ENCODE results near the gene DHRS7B.

DHRS7B gene

DNA sequence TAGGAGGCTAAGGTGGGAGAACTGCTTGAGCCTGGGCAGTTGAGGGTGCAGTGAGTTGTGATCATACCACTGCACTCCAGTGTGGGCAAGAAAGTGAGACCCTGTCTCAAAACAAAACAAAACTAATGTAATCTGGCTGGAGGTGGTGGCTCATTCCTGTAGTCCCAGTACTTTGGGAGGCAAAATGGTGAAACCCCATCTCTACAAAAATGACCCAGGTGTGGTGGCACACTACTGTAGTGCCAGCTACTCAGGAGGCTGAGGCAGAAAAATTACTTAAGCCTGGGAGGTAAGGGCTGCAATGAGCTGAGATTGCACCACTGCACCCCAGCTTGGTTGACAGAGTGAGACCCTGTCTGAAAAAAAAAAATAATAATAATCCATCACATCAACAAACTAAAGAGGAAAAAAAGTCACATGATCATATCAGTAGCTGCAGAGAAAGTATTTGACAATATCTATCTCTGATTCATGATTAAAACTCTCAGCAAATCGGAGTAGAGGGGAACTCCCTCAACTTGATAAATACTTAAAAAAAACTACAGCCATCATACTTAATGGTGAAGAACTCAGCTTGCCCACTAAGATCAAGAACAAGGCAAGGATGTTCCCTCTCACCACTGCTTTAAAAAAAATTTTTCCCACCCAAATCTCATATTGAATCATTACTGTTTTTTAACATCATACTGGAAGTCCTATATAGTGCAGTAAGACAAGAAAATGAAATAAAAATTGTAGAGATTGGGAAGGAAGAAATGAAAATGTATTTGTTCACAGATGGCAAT lies 31.0 kb downstream of the DHRS7B start:
- no peak for DNase-seq (ENCODE audit: low spot score)

DNA sequence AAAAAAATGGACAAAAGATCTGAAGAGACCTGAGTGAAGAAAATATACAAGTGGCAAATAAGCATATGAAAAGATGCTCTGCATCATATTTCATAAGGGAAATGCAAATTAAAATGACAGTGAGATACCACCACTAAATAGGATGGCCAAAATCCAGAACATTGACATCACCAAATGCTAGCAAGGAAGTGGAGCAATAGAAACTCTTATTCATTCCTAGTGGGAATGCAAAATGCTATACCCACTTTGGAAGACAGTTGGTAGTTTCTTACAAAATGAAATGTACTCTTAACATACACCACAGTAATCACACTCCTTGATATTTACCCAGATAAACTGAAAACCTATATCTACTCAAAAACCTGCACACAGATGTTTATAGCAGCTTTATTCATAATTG lies 33.6 kb downstream of the DHRS7B start:
- no peak for DNase-seq (ENCODE audit: low spot score)

- no peak for DNase-seq (ENCODE audit: low spot score)
These were observed 35.0 kb downstream of the DHRS7B start for GRCh38 chr17:21161498-21162393.

DNA sequence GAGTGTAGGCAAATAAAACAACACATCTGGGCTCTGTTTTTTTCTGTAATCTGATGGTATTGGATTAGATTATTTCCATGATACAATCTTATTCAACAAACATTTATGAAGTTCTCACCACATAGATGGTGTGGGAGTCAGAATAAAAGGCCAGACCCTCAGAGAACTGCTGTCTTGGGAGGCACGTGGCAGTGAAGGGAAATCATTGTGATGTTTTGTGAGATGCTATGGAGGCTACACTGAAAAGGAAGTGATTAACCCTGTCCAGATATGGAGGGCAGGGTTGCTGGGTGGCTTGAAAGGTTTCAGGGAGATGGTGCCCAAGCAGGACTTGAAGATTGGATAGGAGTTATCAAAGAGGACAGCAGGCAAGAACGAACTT lies 35.6 kb downstream of the DHRS7B start:
- no peak for DNase-seq (ENCODE audit: low spot score)

GRCh38 chr17:21163101-21163500 lies 36.3 kb downstream of the DHRS7B start:
- DNase-seq (ENCODE audit: low spot score) = no peak

DNA sequence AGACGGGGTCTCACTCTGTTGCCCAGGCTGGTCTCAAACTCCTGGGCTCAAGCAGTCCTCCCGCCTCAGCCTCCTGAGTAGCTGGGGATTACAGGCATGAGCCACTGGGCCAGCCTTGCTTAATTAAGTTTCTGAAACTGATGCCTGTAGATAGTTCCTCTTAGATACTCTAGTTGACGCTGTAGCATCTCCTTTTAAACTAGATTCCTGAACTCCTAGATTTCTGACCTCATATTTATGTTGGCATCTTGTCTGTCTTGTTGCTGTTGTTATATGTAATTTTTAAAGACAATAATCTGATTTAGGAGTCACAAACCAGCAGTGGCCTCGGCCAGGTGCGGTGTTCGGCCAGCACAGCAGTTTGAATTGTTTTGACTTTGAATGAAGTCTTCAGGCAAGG lies 37.5 kb downstream of the DHRS7B start:
- DNase-seq (ENCODE audit: low spot score) = no peak

GRCh38 chr17:21164620-21165019 lies 37.9 kb downstream of the DHRS7B start:
- no peak for DNase-seq (ENCODE audit: low spot score)

- DNase-seq (ENCODE audit: low spot score) = no peak
These were observed 39.3 kb downstream of the DHRS7B start for GRCh38 chr17:21165922-21166594.

- no peak for DNase-seq (ENCODE audit: low spot score)
These were observed 39.9 kb downstream of the DHRS7B start for GRCh38 chr17:21166595-21167210.

DNA sequence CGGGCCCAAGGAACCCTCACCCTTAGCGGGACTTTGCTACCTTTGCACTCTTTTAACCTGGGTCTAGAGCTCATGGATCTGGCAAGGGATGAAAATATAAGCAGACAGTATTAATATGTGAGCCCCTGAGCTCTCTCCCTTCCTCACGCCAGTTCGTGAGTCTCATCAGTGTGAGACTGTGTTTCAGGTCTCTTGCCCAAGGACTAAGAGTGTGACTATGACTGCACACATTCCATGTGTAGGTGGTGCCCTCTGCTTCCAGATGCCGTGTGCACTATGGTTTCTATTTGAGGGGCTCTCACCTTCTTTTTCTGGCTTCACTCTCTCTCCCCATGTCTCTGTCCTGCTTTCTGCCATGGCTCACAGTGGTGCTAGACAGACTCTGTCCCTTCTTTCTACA lies 40.5 kb downstream of the DHRS7B start:
- peak; percentile 18 for DNase-seq (ENCODE audit: low spot score)

GRCh38 chr17:21168555-21168865 lies 41.7 kb downstream of the DHRS7B start:
- DNase-seq (ENCODE audit: low spot score) = no peak

GRCh38 chr17:21169496-21169895 lies 42.7 kb downstream of the DHRS7B start:
- DNase-seq (ENCODE audit: low spot score) = no peak

- DNase-seq (ENCODE audit: low spot score) = no peak
These were observed 44.0 kb downstream of the DHRS7B start for GRCh38 chr17:21170809-21171208.

DNA sequence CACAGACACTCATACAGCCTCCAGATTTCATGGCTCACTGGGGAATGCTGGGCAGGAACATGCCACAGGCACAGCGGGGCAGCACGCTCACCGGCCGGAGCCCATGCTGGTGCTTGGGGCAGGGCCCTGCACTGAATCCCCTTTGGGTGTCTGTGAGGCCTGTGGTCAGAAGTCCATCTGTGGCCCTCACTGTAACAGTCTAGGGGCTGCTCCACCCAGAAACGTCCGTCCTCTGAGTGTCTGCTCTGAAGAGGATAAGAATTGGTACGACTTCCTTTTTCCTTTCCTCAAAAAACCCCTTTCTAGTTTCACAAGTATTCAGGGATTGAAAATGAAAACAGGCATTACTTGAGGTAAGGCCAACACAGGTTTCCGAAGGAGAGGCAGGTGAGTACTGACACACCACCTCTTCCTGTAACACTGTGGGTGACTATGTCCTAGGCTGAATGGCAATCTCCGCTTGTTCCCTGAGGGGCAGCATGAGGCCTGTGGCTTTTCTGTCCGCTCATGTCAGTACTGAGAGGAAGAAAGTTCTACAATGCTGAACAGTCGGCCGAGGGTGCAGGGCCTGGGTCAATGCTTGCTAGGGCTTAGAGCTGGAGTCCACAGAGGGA lies 44.7 kb downstream of the DHRS7B start:
- DNase-seq (ENCODE audit: low spot score) = no peak

- DNase-seq (ENCODE audit: low spot score) = no peak
These were observed 45.3 kb downstream of the DHRS7B start for GRCh38 chr17:21171970-21172510.

GRCh38 chr17:21172846-21173245 lies 46.1 kb downstream of the DHRS7B start:
- no peak for DNase-seq (ENCODE audit: low spot score)

GRCh38 chr17:21173543-21173942 lies 46.8 kb downstream of the DHRS7B start:
- DNase-seq (ENCODE audit: low spot score) = no peak

DNA sequence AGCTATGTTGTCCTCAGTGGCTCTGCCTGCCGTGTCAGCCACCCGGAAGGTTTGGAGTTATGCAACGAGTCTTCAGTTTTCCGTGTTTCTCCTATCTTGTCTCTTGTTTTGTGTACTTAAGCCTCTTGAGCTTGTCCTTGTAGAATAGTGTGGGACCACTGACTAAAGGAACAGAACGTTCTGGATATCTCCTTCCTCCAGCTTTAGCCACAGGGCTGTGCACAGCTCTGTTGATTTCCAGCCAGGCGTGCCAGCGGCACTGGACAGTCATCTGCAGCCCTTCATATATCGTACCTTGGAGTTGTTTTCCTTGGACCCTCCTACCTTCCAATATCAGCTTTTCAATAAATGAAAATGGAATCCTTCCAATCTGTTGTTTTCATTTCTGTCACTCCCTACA lies 47.4 kb downstream of the DHRS7B start:
- DNase-seq (ENCODE audit: low spot score) = no peak

DNA sequence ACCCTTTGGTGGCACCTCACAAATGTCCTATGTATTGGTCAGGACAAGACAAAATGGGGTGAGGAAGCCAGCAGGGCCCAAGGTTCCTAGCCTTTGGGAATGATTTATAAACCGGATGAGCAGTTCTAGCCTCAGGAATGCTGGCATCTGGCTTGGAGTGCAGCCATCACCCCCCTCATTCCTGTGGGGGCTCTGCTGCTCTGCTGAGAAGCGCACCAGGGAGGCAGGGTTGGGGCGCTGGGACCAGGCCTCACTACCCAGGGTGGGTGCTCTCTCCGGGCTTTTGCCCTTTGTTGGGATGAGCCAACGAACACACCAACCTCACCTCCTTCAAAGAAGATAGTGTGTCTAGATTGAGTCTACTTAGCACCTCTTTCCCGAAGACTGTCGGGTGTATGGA lies 47.9 kb downstream of the DHRS7B start:
- no peak for DNase-seq (ENCODE audit: low spot score)

DNA sequence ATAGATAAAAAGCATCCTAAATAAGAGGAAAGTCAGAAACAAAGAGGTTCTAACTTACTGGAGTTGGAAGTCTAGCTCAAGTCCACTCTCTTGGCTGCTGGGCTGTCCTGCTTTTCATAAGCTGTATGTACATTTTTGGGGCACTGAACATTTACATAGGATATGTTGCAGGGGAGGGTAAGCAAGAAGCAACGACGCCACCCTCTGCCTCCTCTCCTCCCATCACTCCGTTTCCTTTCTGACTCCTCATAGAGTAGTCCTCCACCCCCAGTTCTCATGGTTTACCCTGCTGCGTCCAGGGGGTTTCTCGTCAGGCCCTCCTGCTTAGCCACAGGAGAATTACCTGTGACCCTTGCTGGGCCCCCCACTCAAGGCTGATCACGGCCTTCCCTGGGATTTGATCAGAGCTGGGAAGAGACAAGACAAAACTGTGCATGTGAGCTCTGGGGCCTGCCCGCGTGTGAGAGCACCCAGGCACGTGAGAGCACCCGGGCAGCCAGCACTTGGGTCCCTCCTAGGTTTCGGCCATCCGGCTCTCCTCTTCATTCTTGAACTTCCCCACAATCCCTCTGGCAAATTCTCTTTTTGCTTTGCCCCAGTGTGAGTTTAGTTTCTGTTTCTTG lies 50.1 kb downstream of the DHRS7B start:
- no peak for DNase-seq (ENCODE audit: low spot score)

GRCh38 chr17:21177401-21177800 lies 50.6 kb downstream of the DHRS7B start:
- no peak for DNase-seq (ENCODE audit: low spot score)

Measured in COLO829 (cell line).